GM21825 (cell line): ENCODE results near the gene TGFBR3.
"Not testable (repeated sequence)": the region's sequence is repeated elsewhere in the genome, so short reads cannot be mapped to it uniquely, and the experiment has no call there.

Experiments
- ATAC-seq: cut with Tn5 transposase; IDR thresholded peaks from one replicate; pipeline ENCODE4 v1.9.1; 2021; ENCODE audit warnings: mild to moderate bottlenecking, moderate library complexity; ENCODE audit not compliant: unreplicated experiment

TGFBR3 gene

DNA sequence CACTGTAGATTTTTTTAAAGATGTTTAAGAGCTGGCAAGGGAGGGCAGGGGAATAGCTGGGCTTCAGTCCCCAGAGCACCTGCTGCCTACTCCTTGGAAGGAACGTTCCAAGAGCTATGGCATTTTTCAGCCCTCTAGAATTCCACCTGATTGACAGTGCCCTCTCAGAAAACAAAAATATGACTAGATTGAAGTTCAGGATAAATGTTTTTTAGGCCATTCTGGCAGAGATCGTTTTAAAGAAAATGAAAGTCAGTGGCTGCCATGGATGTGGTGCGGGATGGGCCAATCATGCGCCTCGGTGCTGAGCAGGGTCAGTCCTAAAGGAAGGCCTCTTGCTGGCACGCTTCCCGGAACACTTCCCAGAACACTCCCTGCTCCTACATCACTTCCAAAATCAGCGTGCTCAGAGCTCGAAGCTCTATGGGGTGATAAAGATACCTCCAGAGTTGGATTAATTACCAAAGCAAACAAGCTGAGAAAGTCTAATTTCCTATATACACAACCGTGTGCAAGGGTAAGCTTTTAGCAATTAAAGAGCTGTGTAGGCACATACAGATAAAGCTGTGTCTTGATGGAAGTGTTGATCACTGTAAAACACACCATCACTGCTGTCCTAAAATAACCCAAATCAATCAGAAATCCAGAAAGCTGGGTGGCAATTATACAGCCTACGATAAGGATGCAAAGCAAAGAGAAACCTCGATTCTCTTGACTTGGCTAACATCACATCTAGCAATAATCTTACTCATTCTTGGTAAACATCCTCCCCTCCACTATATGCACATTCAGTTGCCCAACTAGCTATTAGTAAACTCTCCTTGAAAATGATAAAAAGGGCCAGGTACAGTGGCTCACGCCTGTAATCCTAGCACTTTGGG is 34.6 kb downstream of the TGFBR3 start:
- no peak for ATAC-seq

DNA sequence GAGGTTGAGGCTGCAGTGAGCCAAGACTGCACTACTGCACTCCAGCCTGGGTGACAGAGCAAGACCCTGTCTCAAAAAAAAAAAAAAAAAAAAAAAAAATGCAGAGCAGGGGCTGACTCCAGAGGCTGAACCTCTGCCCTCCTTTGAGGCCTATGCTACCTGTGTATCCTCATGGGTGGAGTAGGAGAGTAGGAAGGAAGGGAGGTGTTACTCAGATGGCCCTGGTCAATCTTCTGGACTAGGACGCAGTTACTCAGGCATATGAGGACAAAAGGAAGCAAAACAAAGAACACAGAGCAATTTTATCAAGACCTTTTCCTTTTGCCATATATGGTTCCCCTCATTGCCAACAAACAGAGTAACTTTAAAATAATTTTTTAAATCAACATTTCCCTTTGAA is 35.2 kb downstream of the TGFBR3 start:
- ATAC-seq = no peak

DNA sequence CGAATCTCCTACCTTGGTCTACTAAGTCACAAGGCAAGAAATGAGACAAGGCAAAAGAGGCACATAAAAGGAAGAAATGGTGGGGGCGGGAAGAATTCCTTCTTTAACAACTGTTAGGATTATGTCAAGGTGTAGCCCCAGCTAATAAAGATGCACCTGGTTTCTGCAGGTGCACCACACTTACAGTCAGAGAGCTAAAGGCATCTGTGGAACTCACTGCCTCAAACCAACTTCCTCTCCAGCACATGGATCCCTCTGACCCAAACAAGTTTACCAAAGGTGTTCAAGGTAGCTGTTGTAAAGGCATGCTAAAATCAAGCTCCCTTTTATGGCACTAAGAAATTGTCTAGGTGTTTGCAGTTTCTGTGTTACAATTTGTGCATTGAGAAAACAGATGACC is 38.1 kb downstream of the TGFBR3 start:
- ATAC-seq = no peak

DNA sequence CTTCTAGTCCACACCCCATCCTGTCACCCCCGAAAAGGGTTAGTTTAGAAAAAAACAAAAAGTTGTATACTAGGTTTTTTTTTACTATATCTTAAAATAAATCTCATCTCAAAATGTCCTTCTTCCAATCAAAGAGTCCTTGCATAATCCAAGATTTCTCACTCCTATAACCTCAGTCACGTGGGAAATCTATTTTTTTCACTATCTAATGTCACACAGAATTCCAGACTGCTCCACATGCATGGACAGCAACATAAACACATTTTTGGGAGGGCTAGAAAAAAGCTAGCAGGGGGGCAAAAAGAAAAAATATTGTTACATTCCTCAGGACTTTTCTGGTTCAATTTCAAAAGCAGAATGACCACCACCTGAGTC is 39.3 kb downstream of the TGFBR3 start:
- no peak for ATAC-seq

DNA sequence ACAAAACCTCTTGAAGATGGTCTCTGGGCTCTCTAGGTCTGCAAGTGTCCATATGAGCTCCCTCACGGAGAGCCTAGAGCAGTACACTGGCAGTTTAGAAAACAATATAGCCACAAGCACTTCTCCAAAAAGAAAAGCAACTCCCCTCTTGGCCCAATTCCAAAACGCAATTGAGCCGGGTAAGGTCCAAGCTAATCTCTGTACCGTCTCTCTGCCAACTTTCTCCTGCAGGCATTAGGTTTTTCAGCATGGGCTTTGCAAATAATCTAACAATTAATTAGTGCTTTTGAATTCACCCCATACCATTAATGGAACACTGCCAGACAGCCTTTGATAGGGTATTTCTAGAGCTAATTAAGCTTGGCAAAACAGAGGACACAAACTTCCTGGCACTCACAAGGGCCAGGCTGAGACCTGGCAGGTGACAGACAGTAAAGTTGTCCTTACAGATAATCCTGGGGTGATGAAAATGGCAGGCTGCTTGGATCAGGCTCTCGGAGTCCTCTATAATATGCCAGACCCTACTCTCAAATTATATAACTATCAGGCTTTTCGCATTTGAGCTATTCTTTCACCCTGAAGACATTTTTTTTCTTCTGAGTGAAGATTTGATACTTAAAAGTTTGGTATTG is 39.8 kb downstream of the TGFBR3 start:
- no peak for ATAC-seq

DNA sequence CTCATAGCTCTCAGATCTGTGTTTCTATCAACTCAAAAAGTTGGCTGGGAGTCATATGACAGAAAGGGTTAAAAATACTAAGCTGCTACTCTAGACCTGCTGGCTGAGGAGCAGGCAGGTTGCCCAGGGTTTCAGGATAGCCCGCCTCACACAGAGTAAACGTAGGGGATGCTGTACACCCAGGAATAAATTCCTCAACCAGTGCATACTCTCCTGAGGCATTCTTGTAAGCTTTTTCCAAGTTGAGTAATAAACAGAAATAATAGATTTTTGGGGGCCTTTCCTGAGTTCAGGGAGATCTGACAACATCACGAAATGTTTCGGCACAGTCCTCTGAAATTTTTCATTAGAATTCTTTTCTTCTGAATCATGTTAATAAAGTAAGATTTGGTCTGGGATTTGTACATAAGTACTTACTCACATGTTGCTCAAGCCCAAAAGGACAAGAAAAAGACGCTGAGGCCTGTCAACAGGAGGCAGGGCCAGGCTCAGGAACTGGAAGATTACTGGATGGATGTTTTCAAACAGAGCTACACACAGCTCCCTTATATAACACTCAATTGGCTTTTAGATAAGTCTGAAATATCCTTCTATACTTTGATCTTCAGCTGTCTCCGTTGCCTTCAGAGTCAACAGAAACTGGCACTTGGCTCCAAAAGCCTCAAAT is 41.0 kb downstream of the TGFBR3 start:
- ATAC-seq = no peak

DNA sequence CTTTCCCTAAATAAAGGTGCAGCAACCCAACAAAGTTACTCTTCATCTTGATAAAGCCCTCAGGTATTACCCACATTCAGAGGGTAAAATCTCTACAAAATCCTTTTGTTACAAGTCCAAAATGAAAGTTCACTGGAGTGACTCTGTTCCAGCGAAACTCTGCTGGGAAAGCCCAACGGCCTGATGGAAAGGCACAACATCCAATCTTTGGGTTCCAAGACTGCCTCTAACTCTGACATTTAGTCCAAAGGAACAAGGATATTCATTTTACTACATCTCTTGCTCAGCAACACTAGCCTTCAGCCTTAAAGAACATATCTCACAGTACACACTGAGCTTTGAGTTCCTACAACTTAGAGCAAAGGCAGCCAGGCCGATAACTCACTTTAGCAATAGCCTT is 42.1 kb downstream of the TGFBR3 start:
- ATAC-seq = no peak

DNA sequence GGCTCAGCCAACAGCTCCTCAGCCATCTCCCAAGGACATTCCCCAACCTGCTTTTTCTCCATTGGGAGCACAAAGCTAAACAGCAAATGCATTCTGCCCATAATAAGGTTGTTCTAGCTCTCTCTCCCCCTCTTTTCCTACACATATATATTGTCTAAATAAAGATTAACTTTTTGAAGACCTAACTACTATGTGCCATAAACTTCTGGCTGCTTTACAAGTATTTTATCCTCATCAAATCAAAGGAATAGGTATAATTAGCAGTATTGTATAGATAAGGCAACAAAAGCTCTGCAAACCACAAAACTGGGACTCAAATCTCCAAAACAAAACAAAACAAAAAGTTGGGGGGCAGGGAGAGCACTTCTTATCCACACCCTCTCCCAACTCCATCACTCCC is 43.4 kb downstream of the TGFBR3 start:
- ATAC-seq = no peak

DNA sequence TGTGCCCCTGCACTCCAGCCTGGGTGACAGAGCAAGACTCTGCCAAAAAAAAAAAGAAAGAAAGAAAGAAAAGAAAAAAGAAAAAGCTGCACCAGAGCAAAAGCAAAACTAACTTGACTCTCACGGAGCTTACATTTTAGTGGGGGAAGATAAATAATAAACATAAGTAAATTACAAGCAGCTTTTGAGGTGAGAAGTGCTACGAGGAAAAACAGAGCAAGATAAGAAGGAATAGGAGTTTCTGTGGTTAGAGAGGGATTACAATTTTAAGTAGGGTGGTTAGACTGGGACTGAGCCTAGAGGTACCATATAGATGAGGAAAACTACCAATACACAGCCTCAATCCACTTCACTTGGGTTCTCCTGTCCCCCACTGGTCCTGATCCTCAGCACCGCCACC is 43.9 kb downstream of the TGFBR3 start:
- no peak for ATAC-seq

DNA sequence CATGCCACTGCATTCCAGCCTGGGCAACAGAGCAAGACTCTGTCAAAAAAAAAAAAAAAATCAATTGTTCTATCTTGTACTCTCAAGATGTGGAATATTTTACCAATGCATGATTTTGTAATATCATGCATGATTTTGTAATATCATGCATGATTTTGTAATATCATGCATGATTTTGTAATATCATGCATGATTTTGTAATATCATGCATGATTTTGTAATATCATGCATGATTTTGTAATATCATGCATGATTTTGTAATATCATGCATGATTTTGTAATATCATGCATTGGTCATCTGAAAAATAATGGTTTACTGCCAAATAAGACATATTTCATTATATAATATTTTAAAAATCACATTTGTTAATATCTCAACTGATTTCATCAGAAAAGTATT is 45.7 kb downstream of the TGFBR3 start:
- ATAC-seq = not testable (repeated sequence)

DNA sequence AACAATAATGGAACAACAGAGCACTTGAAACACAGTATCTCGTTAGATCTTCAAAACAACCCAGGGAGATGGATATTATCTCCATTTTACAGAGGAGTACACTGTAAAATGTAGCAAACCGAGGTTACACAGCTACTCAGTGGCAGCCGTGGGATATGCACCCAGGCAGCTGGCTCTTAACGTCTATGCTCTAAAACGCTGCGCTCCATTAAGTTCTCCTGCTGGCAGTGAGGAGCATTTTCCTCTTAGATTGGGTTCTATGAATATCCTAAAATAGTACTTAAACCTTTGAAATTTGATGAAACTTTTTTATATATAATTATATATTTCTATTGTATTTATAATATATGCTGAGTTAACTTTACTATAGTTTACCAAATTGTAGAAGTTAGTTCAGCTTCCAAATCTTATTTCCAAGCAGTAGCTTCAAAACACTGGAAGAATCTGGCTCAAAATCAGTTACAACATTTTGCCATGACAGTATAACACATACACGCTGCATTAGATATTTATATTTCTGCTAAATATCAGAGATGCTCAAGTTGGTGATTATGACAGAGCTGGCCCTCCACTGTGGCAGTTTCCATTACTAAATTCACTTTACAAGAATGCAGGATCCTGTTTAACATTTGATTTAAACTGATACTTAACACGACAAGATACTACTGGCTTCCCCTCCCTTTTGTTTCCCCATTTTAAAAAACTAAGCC is 49.5 kb downstream of the TGFBR3 start:
- ATAC-seq = no peak

DNA sequence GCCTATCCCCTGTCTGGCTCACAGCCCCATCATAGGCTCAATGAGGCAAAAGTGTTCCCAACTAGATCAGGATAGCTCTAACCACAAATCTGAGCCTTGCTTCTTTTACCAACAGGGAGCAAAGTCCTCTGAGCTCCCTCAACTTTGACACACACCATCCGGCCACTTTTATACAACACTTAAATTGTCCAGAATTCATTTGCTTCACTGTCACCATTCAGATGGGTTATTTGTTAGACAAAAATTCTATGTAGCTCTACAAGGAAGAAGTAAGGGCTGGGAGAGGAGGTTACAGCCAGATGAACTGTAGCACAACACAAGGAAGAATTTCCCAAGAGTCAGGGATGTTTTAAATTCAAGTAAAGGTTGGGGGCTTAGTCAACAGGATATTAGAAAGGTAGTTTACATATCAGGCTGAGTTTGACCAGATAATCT is 50.8 kb downstream of the TGFBR3 start:
- ATAC-seq = no peak

DNA sequence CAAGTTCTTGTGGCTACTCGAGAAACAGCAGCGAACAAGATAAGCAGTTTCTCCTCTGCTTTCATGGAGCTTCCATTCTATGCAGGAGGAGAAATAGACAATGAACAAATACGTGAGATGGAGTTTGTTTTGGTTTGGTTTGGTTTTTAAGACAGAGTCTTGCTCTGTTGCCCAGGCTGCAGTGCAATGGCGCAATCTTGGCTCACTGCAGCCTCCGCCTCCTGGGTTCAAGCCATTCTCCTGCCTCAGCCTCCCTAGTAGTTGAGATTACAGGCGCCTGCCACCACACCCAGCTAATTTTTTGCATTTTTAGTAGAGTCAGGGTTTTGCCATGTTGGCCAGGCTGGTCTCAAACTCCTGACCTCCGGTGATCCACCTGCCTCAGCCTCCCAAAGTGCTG is 51.4 kb downstream of the TGFBR3 start:
- ATAC-seq = not testable (repeated sequence)

DNA sequence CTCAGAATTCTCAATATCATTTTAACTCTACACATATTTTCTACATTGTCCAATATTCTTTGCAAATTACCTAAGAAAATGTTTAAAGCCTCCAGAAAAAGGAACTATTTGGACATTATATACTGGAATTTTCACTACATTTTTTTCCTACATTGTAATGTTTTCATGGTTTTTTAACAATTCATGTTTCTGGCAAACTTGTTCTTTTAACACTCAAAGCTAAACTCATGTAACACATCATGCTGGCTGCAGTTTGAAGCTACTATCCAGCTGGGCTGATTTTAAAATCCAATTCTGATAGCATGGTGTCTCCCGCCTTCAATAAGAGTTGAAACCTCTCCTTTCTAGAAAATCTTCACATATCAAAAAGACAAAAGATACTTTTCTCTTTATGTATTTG is 52.0 kb downstream of the TGFBR3 start:
- no peak for ATAC-seq

DNA sequence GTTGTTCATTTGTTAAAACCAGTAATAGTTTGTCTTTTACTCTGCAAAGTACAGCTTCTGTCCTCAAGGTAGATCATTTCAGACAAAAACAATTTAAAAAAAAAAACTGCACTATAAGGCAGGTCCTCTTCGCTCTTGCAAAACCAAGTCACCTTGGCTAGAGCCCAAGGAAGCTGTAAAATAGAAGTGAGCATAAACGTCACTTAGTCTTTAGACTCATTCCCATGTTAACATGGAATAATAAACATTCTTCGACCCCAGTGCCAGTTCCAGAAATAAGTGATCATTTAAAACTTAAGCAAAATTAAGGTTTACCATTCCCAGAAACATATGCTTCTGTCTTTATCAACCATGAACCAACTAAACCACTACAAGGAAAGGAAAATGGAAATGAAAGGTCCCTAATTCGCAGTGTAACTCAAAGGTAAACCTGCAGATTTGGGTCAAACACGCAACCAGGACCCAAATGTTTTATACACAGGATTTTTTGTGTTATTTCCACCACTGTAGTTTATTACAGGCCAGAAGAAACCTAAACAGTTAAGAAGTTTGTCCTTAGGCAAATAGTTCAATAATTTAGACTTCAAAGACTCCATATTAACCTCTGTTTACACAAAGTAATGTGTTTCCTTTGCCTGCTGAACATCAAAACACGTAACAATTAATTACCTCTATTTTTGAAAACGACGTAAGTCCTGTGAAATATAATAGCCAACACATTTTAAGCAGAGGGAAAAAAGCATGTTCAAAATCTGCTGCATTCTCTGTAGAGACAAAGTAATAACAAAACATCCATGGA is 54.6 kb downstream of the TGFBR3 start:
- ATAC-seq = no peak

DNA sequence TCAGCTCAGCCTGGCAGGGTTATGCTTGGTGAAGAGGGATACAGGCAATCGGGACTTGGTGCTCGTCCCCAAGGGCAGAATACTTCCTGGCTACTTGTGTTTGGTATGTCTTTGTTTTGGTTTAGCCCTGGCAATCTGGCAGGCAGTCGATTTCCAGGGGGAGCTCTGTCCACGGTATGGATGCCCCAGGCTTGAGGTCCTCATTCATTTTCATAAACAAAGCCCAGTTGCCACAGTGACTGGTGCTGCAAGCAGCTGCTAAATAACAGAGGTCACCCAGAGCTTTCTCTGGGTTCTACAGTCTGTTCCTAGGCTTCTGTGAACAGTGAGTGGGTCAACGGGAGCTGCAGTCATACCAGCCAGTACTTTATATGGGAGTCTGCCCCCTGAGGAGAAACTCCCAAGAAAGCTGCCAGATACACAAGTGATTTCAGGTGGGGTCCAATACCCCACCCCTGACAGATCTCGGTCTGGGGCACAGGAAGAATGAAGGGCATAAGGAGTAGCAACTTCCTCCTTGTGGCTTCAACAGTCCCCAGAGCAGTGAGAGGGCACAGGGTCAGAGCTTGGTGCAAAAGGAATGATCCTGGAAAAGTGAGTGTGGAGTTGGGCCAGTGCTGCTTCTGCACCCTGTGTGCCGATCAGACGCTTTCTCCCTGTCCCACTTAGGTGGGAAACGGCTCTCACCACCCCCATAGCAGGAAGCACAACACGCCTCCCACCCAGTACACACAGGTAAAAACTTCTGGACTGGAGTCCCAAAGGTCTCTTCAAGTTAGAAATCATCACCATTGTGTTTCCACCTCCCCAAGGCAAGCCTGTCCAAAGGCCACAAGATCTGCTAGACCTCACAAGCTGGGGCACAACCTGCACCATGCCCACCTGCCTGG is 55.5 kb downstream of the TGFBR3 start:
- ATAC-seq = no peak

DNA sequence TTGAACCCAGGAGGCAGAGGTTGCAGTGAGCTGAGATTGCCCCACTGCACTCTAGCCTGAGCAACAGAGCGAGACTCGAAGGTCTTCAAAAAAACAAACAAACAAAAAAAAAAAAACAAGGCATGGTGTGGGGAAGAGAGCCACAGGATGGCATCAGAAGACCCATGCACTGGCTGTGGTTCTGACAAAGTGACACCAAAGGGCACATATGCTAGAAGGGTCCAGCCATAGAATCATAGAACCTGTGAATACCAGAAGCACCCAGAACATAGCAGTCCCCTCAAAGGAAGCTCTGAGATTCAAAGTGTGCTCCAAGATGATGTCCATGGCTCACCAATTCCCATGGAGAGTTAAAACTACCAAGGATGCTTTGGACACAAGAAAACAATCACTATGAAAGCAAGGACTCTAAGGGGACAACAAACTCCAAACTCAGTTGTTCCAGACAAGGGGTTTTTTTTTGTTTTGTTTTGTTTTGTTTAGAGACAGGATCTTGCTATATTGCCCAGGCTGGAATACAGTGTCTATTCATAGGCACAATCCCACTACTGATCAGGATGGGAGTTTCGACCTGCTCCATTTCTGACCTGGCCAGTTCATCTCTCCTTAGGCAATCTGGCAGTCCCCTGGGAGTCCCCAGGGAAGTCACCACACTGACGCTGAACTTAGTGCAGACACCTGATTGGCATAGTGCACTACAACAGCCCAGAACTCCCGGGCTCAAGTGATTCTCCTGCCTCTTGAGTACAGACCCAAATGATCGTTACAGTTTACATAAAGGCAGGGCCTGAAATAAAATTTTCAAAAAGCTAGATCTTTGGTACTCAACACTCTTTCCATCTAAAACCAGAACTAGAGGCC is 56.4 kb downstream of the TGFBR3 start:
- no peak for ATAC-seq

DNA sequence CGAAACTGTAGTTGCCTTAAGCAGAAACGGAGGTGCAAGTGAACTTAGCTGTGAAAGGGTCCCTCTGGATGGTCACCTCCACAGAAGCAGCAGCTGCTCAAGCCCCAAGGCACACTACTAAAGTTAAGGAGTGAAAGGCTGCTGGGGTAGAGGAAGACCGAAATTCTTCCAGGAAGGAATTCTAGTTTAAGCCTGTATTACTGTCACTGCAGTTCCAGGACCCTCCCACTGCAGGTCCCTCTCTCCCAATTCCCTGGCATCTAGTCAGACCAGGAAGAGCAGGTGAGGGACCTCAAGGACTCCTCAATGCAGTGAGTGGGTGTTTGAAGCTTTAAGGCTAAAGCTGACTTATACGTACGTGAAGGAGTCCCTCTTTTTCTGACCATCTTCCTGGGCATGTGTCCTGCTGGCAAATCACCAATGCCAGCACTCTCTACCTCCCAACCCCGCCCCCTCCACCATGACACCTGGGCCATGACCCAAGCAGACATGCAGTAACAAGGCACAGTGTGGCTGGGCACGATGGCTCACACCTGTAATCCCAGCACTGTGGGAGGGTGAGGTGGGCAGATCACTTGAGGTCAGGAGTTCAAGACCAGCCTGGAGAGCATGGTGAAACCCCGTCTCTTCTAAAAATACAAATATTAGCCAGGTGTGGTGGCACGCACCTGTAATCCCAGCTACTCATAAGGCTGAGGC is 57.2 kb downstream of the TGFBR3 start:
- no peak for ATAC-seq
